ENCODE data around the gene EPGN.

- TF ChIP-seq CTCF (IDR thresholded peaks at IDR 0.05; ENCODE audit: insufficient read depth, low read length, poor library complexity, severe bottlenecking): no peak
- TF ChIP-seq EZH2phosphoT487 (conservative IDR thresholded peaks at IDR 0.05; ENCODE audit: low read length): no peak
These were observed 19.5 kb downstream of the EPGN start for GRCh38 chr4:74327762-74328161.
